ENCODE measurements around the gene GFOD2. TPM values are rescaled to one million over a fixed set of nuclear protein-coding genes. Genes with fewer than 3 reads are reported as not detected.

The GFOD2 gene
- total RNA-seq, 2 experiments from 2014 or later: 16.2 to 18.0 TPM

GRCh38 chr16:67766291-67766690 is 47.2 kb upstream of the GFOD2 start:
- Histone ChIP-seq H2AFZ (ENCODE audit: low read length) (no peak overlapping the region), H3K36me3 (ENCODE audit: insufficient read depth, low read length) (peaks cover 26% of the 10 kb centered on the region), H3K79me2 (ENCODE audit: insufficient read depth, low read depth, low read length) (no peaks in the 10 kb centered on the region), H4K20me1 (ENCODE audit: insufficient read depth, low read length) (no peaks in the 10 kb centered on the region; the same call in 1 of the 2 replicates), H3K4me2 (ENCODE audit: low read length) (no peak overlapping the region), H3K27ac (ENCODE audit: low read depth, low read length, poor library complexity, severe bottlenecking) (no peak overlapping the region), H3K4me3 (ENCODE audit: low read depth, low read length, poor library complexity, severe bottlenecking) (no peak overlapping the region), H3K9me2 (ENCODE audit: insufficient read depth, low read length) (no peaks in the 10 kb centered on the region), H3K9me3 (ENCODE audit: low read length) (no peaks in the 10 kb centered on the region), H3K4me1 (ENCODE audit: insufficient read depth, low read length, poor library complexity, severe bottlenecking) (no peaks in the 10 kb centered on the region)
- POLR2A ChIA-PET: no interaction called here
- CTCF ChIA-PET (ENCODE audit: unreplicated experiment): no interaction called here
- TF ChIP-seq CTCF (conservative IDR thresholded peaks at IDR 0.05; ENCODE audit: low read length): no peak
- TF ChIP-seq EZH2phosphoT487 (IDR thresholded peaks at IDR 0.05; ENCODE audit: borderline replicate concordance, low read depth, low read length): no peak
- DNase-seq (ENCODE audit: low spot score): no peak
- intact Hi-C loops (cut with micrococcal nuclease; ENCODE audit: unreplicated experiment): no loop called here
- BruUV-seq (replicated peaks): no TSS peak

- H3K4me3 ChIP-seq (ENCODE audit: low read depth, low read length, poor library complexity, severe bottlenecking): no peak overlapping the region
- H3K9me2 ChIP-seq (ENCODE audit: insufficient read depth, low read length): no peaks in the 10 kb centered on the region
- DNase-seq (ENCODE audit: low spot score): no peak
- TF ChIP-seq CTCF (conservative IDR thresholded peaks at IDR 0.05; ENCODE audit: low read length): no peak
- TF ChIP-seq EZH2phosphoT487 (IDR thresholded peaks at IDR 0.05; ENCODE audit: borderline replicate concordance, low read depth, low read length): no peak
- H3K27ac ChIP-seq (ENCODE audit: low read depth, low read length, poor library complexity, severe bottlenecking): no peak overlapping the region
- H3K4me1 ChIP-seq (ENCODE audit: insufficient read depth, low read length, poor library complexity, severe bottlenecking): no peaks in the 10 kb centered on the region
- H3K36me3 ChIP-seq (ENCODE audit: insufficient read depth, low read length): peaks cover 17% of the 10 kb centered on the region
- H2AFZ ChIP-seq (ENCODE audit: low read length): no peak overlapping the region
- no peak overlapping the region for H3K4me2 ChIP-seq (ENCODE audit: low read length)
- ChIA-PET CTCF (ENCODE audit: unreplicated experiment) (no interaction called here), POLR2A (no interaction called here)
- no peaks in the 10 kb centered on the region; the same call in 1 of the 2 replicates for H4K20me1 ChIP-seq (ENCODE audit: insufficient read depth, low read length)
- BruUV-seq (replicated peaks): TSS peak; percentile 37
- H3K9me3 ChIP-seq (ENCODE audit: low read length): no peaks in the 10 kb centered on the region
- intact Hi-C loops (cut with micrococcal nuclease; ENCODE audit: unreplicated experiment): no loop called here
- H3K79me2 ChIP-seq (ENCODE audit: insufficient read depth, low read depth, low read length): no peaks in the 10 kb centered on the region
These were observed 45.1 kb upstream of the GFOD2 start for GRCh38 chr16:67764158-67764667.

GRCh38 chr16:67763066-67763465 is 44.0 kb upstream of the GFOD2 start:
- no peaks in the 10 kb centered on the region for H3K9me3 ChIP-seq (ENCODE audit: low read length)
- H3K4me1 ChIP-seq (ENCODE audit: insufficient read depth, low read length, poor library complexity, severe bottlenecking): no peaks in the 10 kb centered on the region
- TF ChIP-seq EZH2phosphoT487 (IDR thresholded peaks at IDR 0.05; ENCODE audit: borderline replicate concordance, low read depth, low read length): no peak
- H3K79me2 ChIP-seq (ENCODE audit: insufficient read depth, low read depth, low read length): no peaks in the 10 kb centered on the region
- H3K9me2 ChIP-seq (ENCODE audit: insufficient read depth, low read length): no peaks in the 10 kb centered on the region
- CTCF ChIA-PET (ENCODE audit: unreplicated experiment): no interaction called here
- no peak overlapping the region for H3K4me3 ChIP-seq (ENCODE audit: low read depth, low read length, poor library complexity, severe bottlenecking)
- DNase-seq (ENCODE audit: low spot score): no peak
- H2AFZ ChIP-seq (ENCODE audit: low read length): no peak overlapping the region
- no peak overlapping the region for H3K27ac ChIP-seq (ENCODE audit: low read depth, low read length, poor library complexity, severe bottlenecking)
- POLR2A ChIA-PET: no interaction called here
- H3K36me3 ChIP-seq (ENCODE audit: insufficient read depth, low read length): peaks cover 18% of the 10 kb centered on the region
- H3K4me2 ChIP-seq (ENCODE audit: low read length): no peak overlapping the region
- BruUV-seq (replicated peaks): no TSS peak
- intact Hi-C loops (cut with micrococcal nuclease; ENCODE audit: unreplicated experiment): no loop called here
- H4K20me1 ChIP-seq (ENCODE audit: insufficient read depth, low read length): no peaks in the 10 kb centered on the region; the same call in 1 of the 2 replicates

Data from OCI-LY7 (cell line).